ENCODE data around the gene OSBPL3.
A peak's percentile ranks its signal among the peaks of the same experiment; 100 is the strongest.

DNA sequence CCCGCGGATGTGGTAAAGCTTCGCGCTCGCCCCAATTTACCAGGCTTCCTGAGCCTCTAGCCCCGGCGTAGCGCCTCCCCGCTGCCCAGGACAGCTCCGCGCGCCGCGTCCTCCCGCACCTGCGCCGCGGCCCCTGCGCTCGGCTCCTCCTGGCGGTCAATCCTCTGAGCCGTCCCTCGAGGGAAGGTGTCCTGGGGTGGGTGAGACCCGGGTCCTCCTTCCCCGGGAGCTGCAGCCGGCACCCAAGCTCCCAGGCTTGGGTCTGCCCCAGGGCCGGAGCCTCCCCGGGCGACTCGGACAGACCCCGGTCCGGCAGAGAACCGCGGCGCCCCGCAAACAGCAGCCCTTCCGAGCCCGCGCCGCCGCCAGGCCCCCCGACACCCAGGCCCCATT, 512 bp downstream of the OSBPL3 start:
- TF ChIP-seq, protein P1, sequence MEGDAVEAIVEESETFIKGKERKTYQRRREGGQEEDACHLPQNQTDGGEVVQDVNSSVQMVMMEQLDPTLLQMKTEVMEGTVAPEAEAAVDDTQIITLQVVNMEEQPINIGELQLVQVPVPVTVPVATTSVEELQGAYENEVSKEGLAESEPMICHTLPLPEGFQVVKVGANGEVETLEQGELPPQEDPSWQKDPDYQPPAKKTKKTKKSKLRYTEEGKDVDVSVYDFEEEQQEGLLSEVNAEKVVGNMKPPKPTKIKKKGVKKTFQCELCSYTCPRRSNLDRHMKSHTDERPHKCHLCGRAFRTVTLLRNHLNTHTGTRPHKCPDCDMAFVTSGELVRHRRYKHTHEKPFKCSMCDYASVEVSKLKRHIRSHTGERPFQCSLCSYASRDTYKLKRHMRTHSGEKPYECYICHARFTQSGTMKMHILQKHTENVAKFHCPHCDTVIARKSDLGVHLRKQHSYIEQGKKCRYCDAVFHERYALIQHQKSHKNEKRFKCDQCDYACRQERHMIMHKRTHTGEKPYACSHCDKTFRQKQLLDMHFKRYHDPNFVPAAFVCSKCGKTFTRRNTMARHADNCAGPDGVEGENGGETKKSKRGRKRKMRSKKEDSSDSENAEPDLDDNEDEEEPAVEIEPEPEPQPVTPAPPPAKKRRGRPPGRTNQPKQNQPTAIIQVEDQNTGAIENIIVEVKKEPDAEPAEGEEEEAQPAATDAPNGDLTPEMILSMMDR (IDR thresholded peaks at IDR 0.05; ENCODE audit: extremely low read depth in 1 of 2, insufficient read depth in 1 of 2, low read depth in 1 of 2, low read length in 2 of 2), result peak; percentile 54 to 66
- TF ChIP-seq EZH2 (IDR thresholded peaks at IDR 0.05; ENCODE audit: borderline replicate concordance, low read depth, low read length, severe bottlenecking) (no peak), POLR2AphosphoS5 (IDR thresholded peaks at IDR 0.05; ENCODE audit: insufficient read depth, low read depth, low read length) (no peak), POLR2A (IDR thresholded peaks at IDR 0.05; ENCODE audit: low read depth, low read length) (no peak), JUN (IDR thresholded peaks at IDR 0.05; ENCODE audit: borderline replicate concordance, insufficient read depth, insufficient read length, low read depth) (no peak)
- TF ChIP-seq, protein P2, sequence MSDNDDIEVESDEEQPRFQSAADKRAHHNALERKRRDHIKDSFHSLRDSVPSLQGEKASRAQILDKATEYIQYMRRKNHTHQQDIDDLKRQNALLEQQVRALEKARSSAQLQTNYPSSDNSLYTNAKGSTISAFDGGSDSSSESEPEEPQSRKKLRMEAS (IDR thresholded peaks at IDR 0.05; ENCODE audit: insufficient read depth, insufficient read length), result no peak

Data from endothelial cell of umbilical vein (primary cell).